HFFc6 (cell line): ENCODE results near the gene ARSI. TPM values are rescaled to one million over a fixed set of nuclear protein-coding genes. Genes with fewer than 3 reads are reported as not detected.

Experiments used
- DNase-seq: peaks from one replicate; pipeline ENCODE4 v3.0.0-alpha.2; 2018
- H3K27ac Mint-ChIP-seq: 2 replicates; pipeline ENCODE4 v1.8.0; 2020; ENCODE audit warnings: mild to moderate bottlenecking, mixed read lengths
- H3K27me3 Mint-ChIP-seq: 2 replicates; pipeline ENCODE4 v1.8.0; 2021; ENCODE audit warnings: mild to moderate bottlenecking, moderate library complexity, mixed read lengths; ENCODE audit not compliant: insufficient read depth
- H3K36me3 Mint-ChIP-seq: 2 replicates; pipeline ENCODE4 v1.8.0; 2021; ENCODE audit warnings: low read depth, mixed read lengths
- H3K4me1 Mint-ChIP-seq: 2 replicates; pipeline ENCODE4 v1.8.0; 2020; ENCODE audit warnings: low read depth, mixed read lengths
- H3K4me3 Mint-ChIP-seq: 2 replicates; pipeline ENCODE4 v1.8.0; 2020; ENCODE audit warnings: mild to moderate bottlenecking, moderate library complexity, mixed read lengths
- H3K9me3 Mint-ChIP-seq: 2 replicates; pipeline ENCODE4 v1.8.0; 2020; ENCODE audit warnings: mild to moderate bottlenecking, mixed read lengths
- total RNA-seq, 6 experiments: library from RNA; stranded (reverse); fragmentation: NEBNext Ultra II Directional; extraction: Animal tissue kit (Norgen Biotek cat#: 25700); gene quantifications; 2 replicates in 1 of 6; 3 replicates in 5 of 6; pipeline ENCODE4 v1.2.3, GENCODE V29; 2021
- TF ChIP-seq, protein P1 (sequence below): fragments of 200-600 bp; sonication (generic); IDR thresholded peaks from 2 replicates; pipeline ENCODE4 v1.5.0; 2021; ENCODE audit warnings: antibody characterized with exemption, mild to moderate bottlenecking

The ARSI gene
- total RNA-seq, 6 experiments from 2014 or later, result 4.6 to 6.7 (median 4.9) TPM

DNA sequence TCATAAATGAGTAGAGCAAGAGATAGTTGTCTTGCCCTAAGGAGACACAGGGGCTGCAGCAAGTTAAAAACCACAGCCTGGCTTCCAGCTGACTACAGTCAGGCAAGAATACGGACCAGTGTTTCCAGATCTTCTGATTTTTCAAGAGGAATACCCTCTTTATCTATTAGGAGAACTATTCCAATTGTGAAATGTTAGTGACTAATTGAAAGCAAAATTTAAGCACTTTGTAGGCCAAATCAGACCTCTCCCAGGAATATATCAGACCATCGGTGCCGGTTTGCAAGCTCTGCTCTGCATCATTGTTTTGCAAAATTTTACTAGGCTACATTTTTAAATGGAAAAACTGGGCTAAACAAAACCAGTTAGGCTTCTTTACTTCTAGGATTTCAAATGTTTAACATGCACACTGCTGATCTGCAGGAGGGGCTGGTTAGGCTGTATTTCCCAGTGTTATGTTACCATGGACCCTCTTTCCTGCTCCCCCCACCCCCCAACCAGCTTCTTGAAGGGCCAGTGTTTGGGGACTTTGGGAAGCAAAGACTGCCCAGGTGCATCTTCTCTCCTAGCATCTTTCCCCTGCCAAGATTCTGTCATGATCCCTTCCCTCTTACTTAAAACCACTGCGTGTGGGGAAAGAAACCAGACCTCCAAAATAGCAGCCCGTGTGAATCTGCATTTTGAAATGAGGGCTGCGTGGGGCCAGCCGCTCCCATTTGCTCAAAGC, 1.1 kb upstream of the ARSI start:
- H3K4me3 Mint-ChIP-seq, result no peak overlapping the region
- H3K36me3 Mint-ChIP-seq, result no peaks in the 10 kb centered on the region
- H3K27ac Mint-ChIP-seq, result 0 out of 2 replicates have a peak overlapping the region, but pooled peaks have one; percentile 15
- TF ChIP-seq, protein P1, sequence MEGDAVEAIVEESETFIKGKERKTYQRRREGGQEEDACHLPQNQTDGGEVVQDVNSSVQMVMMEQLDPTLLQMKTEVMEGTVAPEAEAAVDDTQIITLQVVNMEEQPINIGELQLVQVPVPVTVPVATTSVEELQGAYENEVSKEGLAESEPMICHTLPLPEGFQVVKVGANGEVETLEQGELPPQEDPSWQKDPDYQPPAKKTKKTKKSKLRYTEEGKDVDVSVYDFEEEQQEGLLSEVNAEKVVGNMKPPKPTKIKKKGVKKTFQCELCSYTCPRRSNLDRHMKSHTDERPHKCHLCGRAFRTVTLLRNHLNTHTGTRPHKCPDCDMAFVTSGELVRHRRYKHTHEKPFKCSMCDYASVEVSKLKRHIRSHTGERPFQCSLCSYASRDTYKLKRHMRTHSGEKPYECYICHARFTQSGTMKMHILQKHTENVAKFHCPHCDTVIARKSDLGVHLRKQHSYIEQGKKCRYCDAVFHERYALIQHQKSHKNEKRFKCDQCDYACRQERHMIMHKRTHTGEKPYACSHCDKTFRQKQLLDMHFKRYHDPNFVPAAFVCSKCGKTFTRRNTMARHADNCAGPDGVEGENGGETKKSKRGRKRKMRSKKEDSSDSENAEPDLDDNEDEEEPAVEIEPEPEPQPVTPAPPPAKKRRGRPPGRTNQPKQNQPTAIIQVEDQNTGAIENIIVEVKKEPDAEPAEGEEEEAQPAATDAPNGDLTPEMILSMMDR, result no peak
- peaks cover 65% of the 10 kb centered on the region for H3K4me1 Mint-ChIP-seq
- H3K9me3 Mint-ChIP-seq, result no peaks in the 10 kb centered on the region
- no peak for DNase-seq
- no peaks in the 10 kb centered on the region for H3K27me3 Mint-ChIP-seq

DNA sequence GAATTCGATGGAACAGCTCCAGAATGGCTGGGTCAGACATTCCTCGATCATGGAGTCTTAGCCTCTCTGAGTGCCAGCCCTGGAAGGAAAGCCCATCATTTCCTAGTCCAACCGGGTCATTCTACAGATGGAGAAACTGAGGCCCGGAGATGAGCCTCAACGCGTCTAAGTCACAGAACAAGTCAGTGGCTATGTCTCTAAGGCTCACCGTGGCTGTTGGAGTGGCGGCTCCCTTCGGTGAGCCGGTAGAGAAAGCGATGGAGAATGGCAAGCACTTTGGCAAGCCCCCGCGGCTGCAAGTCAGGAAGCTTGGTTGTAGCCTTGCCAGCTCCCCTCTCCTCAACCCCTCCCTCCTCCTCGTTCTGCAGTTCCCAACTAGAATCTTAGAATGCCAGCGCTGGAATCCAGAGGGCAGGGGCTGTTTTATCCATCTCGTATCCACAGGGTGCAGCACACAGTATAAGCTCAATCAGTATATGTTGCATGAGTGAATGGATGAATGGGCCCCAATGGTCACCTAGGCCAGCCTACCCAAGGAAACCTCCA, 438 bp upstream of the ARSI start:
- 0 out of 2 replicates have a peak overlapping the region, but pooled peaks have one; percentile 15 for H3K27ac Mint-ChIP-seq
- no peak overlapping the region for H3K4me3 Mint-ChIP-seq
- no peaks in the 10 kb centered on the region for H3K27me3 Mint-ChIP-seq

DNA sequence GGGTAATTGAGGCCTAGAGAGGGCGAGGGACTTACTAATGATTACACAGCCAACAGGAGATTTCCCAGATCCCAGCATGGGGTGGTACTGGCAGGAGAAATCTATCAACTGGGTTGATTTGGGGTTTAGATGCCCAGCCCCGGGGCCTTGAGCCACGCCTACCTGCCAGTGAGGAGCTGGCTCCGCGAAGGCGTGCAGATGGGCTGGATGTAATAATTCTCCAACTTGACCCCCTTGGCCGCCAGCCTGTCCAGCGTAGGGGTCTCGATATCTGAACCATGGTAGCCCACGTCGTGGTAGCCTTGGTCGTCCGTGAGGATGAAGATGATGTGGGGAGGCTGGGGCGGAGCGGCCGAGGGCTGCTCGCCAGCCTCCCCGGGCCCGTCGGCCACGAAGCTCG, 804 bp downstream of the ARSI start:
- Mint-ChIP-seq H3K4me1 (peaks cover 68% of the 10 kb centered on the region), H3K27ac (peak overlapping the region; percentile 96; the same call in 1 of the 2 replicates), H3K9me3 (no peaks in the 10 kb centered on the region), H3K4me3 (peak overlapping the region; percentile 79), H3K36me3 (no peaks in the 10 kb centered on the region), H3K27me3 (no peaks in the 10 kb centered on the region)
- TF ChIP-seq, protein P1, result no peak
- DNase-seq, result no peak

More for the DNA sequence above, 438 bp upstream of the ARSI start:
- peak; percentile 35 for DNase-seq
- peaks cover 68% of the 10 kb centered on the region for H3K4me1 Mint-ChIP-seq
- no peaks in the 10 kb centered on the region for H3K36me3 Mint-ChIP-seq
- H3K9me3 Mint-ChIP-seq, result no peaks in the 10 kb centered on the region
- TF ChIP-seq, protein P1, result no peak

DNA sequence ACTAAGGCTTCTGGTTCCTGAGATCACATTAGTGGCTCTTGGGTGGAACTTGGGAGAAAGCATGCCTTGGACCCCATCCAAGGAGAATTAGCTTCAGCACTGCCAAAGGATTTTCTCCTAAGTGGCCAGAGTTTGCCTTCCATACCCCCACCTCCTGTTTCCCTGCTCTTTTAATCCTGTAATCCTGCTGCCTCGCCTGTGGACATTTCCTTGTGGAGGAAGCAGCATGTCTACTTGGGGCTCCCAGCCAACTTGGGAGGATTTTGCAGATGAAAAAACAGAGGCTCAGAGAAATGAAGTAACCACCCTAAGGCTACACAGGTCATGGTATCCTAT, 1.6 kb downstream of the ARSI start:
- TF ChIP-seq, protein P1, result no peak
- peaks cover 69% of the 10 kb centered on the region for H3K4me1 Mint-ChIP-seq
- peak overlapping the region; percentile 79 for H3K4me3 Mint-ChIP-seq
- no peak for DNase-seq
- H3K27ac Mint-ChIP-seq, result peak overlapping the region; percentile 96
- H3K36me3 Mint-ChIP-seq, result no peaks in the 10 kb centered on the region
- H3K9me3 Mint-ChIP-seq, result no peaks in the 10 kb centered on the region
- H3K27me3 Mint-ChIP-seq, result no peaks in the 10 kb centered on the region

DNA sequence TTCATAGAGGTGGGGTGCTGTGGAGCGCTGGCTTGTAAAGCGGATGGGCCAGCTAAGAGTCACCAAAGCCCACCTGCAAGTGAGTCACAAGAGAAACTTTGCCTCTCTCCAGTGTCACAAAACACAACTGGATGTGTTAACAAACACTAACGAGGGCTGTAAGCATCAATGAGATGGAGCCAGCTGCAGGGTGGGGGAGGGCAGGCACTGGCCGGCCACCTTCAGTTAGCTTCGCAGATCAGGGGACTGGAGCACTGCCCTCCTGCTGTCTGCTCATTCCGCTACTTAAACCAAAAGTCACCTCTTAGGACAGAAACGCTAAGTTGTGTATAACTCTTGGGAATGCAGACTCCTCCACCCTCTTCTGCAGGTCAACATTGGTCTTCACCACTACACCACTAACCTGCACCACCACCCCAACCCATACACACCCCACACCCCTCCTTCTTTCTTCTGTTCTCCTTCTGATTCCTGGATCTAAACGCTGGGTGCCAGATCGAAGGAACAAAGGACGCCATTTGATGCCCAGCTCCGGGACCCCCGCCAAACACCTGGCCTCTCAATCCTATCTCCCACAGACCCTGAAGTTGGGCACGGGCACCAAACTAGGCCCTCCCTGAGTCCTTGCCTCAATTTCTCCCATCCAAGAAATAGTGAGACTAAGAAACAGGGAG, 2.1 kb downstream of the ARSI start:
- Mint-ChIP-seq H3K9me3 (no peaks in the 10 kb centered on the region), H3K27ac (peak overlapping the region; percentile 96), H3K36me3 (no peaks in the 10 kb centered on the region), H3K4me1 (peaks cover 69% of the 10 kb centered on the region), H3K4me3 (peak overlapping the region; percentile 79), H3K27me3 (no peaks in the 10 kb centered on the region)
- no peak for DNase-seq
- TF ChIP-seq, protein P1, result no peak
